Activated CD8-positive, alpha-beta memory T cell treated with anti-CD3 and anti-CD28 coated beads for 36 hours (primary cell): ENCODE measurements around the gene VSIG1. TPM values are rescaled to one million over a fixed set of nuclear protein-coding genes. Genes with fewer than 3 reads are reported as not detected.

ENCODE experiments used
- CTCF ChIA-PET: fragments of 350-600 bp; sonication (Branson Sonifier 250); formaldehyde crosslinking; loops from one replicate; lab custom pipeline; 2021; ENCODE audit warnings: antibody characterized with exemption; lab: Charles Lee
- POLR2A ChIA-PET: fragments of 350-600 bp; sonication (Branson Sonifier 250); formaldehyde crosslinking; loops from one replicate; lab custom pipeline; 2021; ENCODE audit warnings: antibody characterized with exemption; lab: Charles Lee
- total RNA-seq, 2 experiments: library from RNA; stranded (reverse); gene quantifications; one replicate each; pipeline ENCODE4 v1.2.3, GENCODE V29; 2021

Gene VSIG1
- total RNA-seq, 2 experiments from 2014 or later, result 0.67 to 0.74 TPM

- POLR2A ChIA-PET, result no interaction called here
- CTCF ChIA-PET, result no interaction called here
Observed at GRCh38 chrX:108123591-108124366, 78.9 kb downstream of the VSIG1 start.

- ChIA-PET POLR2A (no interaction called here), CTCF (no interaction called here)
Observed at GRCh38 chrX:108126661-108127060, 81.8 kb downstream of the VSIG1 start.

GRCh38 chrX:108127152-108127551, 82.3 kb downstream of the VSIG1 start:
- ChIA-PET POLR2A (no interaction called here), CTCF (no interaction called here)

Other genes starting within 250 kb of the VSIG1 start
- 1 to 10 TPM; 8.7 to 9.4 TPM for gene MID2, start 219.2 kb upstream of the VSIG1 start, total RNA-seq
- not detected for gene TEX13B, start 62.7 kb upstream of the VSIG1 start, total RNA-seq
- gene PSMD10, start 46.5 kb downstream of the VSIG1 start, total RNA-seq, result 10 to 100 TPM; 43.2 to 45.6 TPM
- gene ATG4A, start 46.7 kb downstream of the VSIG1 start, total RNA-seq, result 1 to 10 TPM; 9.4 to 9.7 TPM